Erythroblast (primary cell): ENCODE data around the gene DDX54.

Experiments
- GATA1 ChIP-seq: IDR thresholded peaks from 2 replicates; pipeline ENCODE4 v1.6.1; 2011; ENCODE audit warnings: low read depth, mild to moderate bottlenecking, control low read depth, low read length, moderate library complexity
- POLR2A ChIP-seq: IDR thresholded peaks from 2 replicates; pipeline ENCODE4 v1.6.1; 2011; ENCODE audit warnings: mild to moderate bottlenecking, low read length

DNA sequence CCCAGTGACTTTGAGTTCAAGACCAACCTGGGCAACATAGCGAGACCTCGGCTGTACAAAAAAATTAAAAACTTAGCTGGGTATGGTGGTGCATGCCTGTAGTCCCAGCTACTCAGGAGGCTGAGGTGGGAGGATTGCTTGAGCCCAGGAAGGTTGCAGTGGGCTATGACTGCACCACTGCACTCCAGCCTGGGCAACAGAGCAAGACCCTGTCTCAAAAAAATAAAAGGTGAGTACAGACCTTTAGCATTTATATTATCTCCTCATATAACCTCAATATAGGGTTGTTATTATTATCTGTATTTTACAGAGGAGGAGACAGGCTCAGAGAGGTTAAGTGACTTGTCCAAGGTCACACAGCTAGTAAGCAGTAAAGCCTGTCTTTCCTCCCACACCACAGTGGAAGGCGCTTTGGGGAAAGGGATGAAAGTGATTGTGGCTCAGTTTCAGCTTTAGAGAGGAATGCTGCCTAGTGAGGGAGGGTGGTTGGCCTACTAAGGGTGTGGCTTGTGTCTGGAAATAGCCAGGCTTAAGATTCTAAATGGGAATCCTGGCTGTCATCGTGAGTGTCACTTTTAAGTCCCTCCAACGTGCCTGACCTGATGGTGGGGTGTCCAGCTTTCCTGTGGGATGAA, 43.2 kb upstream of the DDX54 start:
- no peak for TF ChIP-seq POLR2A
- TF ChIP-seq GATA1, result no peak
